Brain microvascular endothelial cell (primary cell): ENCODE results near the gene GDAP2.

Experiments used
- DNase-seq: peaks from one replicate; pipeline ENCODE4 v3.0.0-alpha.2; 2020
- H3K27ac ChIP-seq: fragments of 250-450 bp; sonication (Bioruptor Pico); 2 replicates; pipeline ENCODE4 v1.5.1; 2020; ENCODE audit warnings: mild to moderate bottlenecking, moderate library complexity
- H3K27me3 ChIP-seq: fragments of 250-450 bp; sonication (Bioruptor Pico); replicated peaks from 2 replicates; pipeline ENCODE4 v1.5.1; 2020; ENCODE audit warnings: mild to moderate bottlenecking
- H3K36me3 ChIP-seq: fragments of 250-450 bp; sonication (Bioruptor Pico); replicated peaks from 2 replicates; pipeline ENCODE4 v1.5.1; 2020; ENCODE audit warnings: mild to moderate bottlenecking
- H3K4me3 ChIP-seq: 2 replicates; pipeline ENCODE4 v1.5.1; 2011; ENCODE audit warnings: low read depth, mild to moderate bottlenecking, control low read depth, low read length, moderate library complexity
- in situ Hi-C: cut with HindIII; loops from 2 replicates; pipeline ENCODE4 v1.10.0; 2017; ENCODE audit warnings: low sequenced_read_pairs, low pct_ligation_motif_present
- TF ChIP-seq, protein P1 (sequence below): IDR thresholded peaks from 2 replicates; pipeline ENCODE4 v1.5.1; 2011; ENCODE audit warnings: low read depth, mild to moderate bottlenecking, moderate library complexity, low read length, control low read depth, inconsistent platforms; ENCODE audit errors: missing control alignments

GDAP2 gene

GRCh38 chr1:117826119-117826518 lies 103.3 kb downstream of the GDAP2 start:
- Histone ChIP-seq H3K27me3 (no peaks in the 10 kb centered on the region), H3K27ac (peak overlapping the region; percentile 57), H3K36me3 (no peaks in the 10 kb centered on the region), H3K4me3 (no peak overlapping the region)
- in situ Hi-C loops, result no loop called here
- TF ChIP-seq, protein P1, sequence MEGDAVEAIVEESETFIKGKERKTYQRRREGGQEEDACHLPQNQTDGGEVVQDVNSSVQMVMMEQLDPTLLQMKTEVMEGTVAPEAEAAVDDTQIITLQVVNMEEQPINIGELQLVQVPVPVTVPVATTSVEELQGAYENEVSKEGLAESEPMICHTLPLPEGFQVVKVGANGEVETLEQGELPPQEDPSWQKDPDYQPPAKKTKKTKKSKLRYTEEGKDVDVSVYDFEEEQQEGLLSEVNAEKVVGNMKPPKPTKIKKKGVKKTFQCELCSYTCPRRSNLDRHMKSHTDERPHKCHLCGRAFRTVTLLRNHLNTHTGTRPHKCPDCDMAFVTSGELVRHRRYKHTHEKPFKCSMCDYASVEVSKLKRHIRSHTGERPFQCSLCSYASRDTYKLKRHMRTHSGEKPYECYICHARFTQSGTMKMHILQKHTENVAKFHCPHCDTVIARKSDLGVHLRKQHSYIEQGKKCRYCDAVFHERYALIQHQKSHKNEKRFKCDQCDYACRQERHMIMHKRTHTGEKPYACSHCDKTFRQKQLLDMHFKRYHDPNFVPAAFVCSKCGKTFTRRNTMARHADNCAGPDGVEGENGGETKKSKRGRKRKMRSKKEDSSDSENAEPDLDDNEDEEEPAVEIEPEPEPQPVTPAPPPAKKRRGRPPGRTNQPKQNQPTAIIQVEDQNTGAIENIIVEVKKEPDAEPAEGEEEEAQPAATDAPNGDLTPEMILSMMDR, result no peak
- no peak for DNase-seq

- no peak for DNase-seq
- H3K36me3 ChIP-seq, result no peaks in the 10 kb centered on the region
- H3K4me3 ChIP-seq, result no peak overlapping the region
- in situ Hi-C loops, result no loop called here
- H3K27me3 ChIP-seq, result no peaks in the 10 kb centered on the region
- H3K27ac ChIP-seq, result no peak overlapping the region
- TF ChIP-seq, protein P1, result no peak
These were observed 104.0 kb downstream of the GDAP2 start for GRCh38 chr1:117825414-117825813.

DNA sequence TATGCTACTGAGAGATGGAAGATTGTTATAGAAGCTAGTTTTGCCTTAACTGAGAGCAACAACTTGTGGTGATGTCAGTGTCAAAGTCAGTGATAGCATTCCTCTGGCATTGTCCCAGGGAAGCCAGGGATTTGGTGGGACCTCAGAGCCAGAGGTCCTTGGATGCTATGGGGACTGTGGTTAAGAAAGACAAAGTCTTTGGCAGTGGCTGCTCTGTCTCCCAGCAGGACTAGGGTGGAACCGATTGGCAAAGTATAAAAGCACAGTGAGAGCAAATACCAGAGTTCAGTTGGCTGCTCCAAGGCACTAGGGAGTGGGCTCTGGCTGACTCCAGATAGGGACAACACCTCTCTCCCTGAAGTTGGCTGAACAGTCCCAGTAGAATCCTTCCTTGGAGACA lies 104.8 kb downstream of the GDAP2 start:
- H3K36me3 ChIP-seq, result no peaks in the 10 kb centered on the region
- in situ Hi-C loops, result no loop called here
- H3K4me3 ChIP-seq, result no peak overlapping the region
- no peak for DNase-seq
- TF ChIP-seq, protein P1, result no peak
- no peaks in the 10 kb centered on the region for H3K27me3 ChIP-seq
- H3K27ac ChIP-seq, result no peak overlapping the region

DNA sequence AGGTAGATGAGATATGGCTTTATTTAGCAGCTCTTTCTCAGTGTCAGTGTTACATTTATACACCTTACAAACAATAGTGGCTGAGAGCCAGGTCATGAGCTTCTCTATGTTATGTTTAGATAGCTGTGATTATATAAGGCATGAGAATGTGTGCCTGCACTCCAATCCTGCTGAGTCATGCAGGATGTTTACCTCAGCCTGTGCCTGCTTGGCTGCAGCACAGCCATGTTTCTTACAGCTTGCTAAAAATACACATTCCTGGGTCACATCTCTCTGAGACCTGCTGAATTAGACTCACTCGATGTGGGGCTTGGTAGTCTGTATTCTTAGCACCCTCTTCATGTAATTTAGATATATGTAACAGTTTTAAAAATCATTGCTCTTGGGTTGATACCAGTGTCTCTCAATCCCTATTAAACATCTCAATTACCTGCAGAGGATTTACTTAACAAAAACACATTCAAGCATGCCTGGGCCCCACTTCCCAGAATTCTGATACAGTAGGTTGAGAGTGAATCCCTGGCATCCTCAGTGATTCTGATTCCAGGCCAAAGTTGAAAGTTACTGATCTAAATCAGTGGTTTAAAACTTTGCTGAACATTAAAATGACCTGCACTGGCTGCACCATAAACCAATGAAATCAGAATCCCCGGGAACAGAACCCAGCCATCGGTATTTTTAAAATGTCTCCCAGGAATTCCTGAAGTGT lies 107.5 kb downstream of the GDAP2 start:
- peak; percentile 97 for DNase-seq
- H3K4me3 ChIP-seq, result no peak overlapping the region
- TF ChIP-seq, protein P1, result no peak
- peak overlapping the region; percentile 79 for H3K27ac ChIP-seq
- H3K36me3 ChIP-seq, result no peaks in the 10 kb centered on the region
- no peaks in the 10 kb centered on the region for H3K27me3 ChIP-seq
- in situ Hi-C loops, result no loop called here

DNA sequence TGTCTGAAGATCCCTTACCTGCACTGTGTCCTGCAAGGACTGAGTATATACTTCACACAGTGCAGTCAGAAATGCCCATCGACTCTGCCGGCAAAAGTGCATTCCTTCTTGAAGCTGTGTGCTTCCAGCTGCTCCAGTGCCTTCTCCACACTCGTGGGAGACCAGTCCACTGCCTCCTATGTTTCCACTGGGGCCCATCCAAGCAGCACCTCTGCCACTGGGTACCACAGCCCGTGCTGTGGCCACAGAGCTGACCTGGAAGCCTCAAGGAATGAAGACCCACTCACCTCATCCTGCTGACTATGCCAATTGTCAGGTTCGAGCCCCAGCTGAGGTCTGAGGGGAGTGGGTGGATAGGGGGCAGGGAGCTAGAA lies 108.1 kb downstream of the GDAP2 start:
- DNase-seq, result no peak
- H3K27me3 ChIP-seq, result no peaks in the 10 kb centered on the region
- no peak overlapping the region for H3K4me3 ChIP-seq
- in situ Hi-C loops, result no loop called here
- H3K36me3 ChIP-seq, result no peaks in the 10 kb centered on the region
- TF ChIP-seq, protein P1, result no peak
- peak overlapping the region; percentile 79 for H3K27ac ChIP-seq
